ENCODE results near the gene HOPX.
A peak's percentile ranks its signal among the peaks of the same experiment; 100 is the strongest.

DNA sequence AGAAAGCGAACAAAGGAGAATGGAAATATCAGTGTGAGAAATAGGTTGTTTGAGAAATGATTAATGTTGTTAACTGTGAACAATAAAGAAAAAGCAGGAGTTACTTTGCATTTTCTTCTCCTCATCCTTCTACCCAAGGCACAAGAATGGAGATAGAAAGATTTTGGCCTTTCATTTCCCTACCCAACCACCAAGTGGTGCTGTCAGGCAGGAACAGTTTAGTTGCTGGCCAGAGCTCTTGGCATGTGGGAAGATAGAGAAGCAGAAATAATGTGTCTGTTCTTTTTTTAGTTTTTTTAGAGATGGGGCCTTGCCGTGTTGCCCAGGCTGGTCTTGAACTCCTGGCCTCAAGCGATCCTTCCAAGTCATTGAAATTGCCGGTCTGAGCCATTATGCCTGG lies 12.8 kb downstream of the HOPX start:
- TF ChIP-seq, protein P1, sequence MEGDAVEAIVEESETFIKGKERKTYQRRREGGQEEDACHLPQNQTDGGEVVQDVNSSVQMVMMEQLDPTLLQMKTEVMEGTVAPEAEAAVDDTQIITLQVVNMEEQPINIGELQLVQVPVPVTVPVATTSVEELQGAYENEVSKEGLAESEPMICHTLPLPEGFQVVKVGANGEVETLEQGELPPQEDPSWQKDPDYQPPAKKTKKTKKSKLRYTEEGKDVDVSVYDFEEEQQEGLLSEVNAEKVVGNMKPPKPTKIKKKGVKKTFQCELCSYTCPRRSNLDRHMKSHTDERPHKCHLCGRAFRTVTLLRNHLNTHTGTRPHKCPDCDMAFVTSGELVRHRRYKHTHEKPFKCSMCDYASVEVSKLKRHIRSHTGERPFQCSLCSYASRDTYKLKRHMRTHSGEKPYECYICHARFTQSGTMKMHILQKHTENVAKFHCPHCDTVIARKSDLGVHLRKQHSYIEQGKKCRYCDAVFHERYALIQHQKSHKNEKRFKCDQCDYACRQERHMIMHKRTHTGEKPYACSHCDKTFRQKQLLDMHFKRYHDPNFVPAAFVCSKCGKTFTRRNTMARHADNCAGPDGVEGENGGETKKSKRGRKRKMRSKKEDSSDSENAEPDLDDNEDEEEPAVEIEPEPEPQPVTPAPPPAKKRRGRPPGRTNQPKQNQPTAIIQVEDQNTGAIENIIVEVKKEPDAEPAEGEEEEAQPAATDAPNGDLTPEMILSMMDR (IDR thresholded peaks at IDR 0.05; ENCODE audit: low read depth, low read length, poor library complexity, severe bottlenecking) = peak; percentile 35
- TF ChIP-seq EZH2phosphoT487 (IDR thresholded peaks at IDR 0.05; ENCODE audit: borderline replicate concordance, low read length) = no peak
